HEK293 (cell line): ENCODE data around the gene FRAS1.

Source experiments
- CTCF ChIA-PET: fragments of 350-600 bp; formaldehyde crosslinking; extraction: SDS; loops from one replicate; lab custom pipeline; 2021; ENCODE audit warnings: antibody characterized with exemption; lab: Yijun Ruan, JAX
- POLR2A ChIA-PET: fragments of 300-600 bp; formaldehyde crosslinking; extraction: SDS; loops from one replicate; lab custom pipeline; 2020; ENCODE audit warnings: antibody characterized with exemption, inconsistent platforms; lab: Yijun Ruan, JAX
- H3K27ac ChIP-seq: fragments of 200-500 bp; sonication (Bioruptor generic); 2 replicates; pipeline ENCODE4 v1.5.1; 2014; ENCODE audit warnings: low read depth, low read length, control low read depth, inconsistent platforms; ENCODE audit errors: extremely low read depth
- H3K36me3 ChIP-seq, 2 experiments: fragments of 200-500 bp in 1 of 2; sonication (Bioruptor generic) in 1 of 2; 1 replicate in 1 of 2; 2 replicates in 1 of 2; pipeline ENCODE4 v1.5.1; 2014 to 2017; ENCODE audit warnings: inconsistent platforms in 2 of 2, low read length in 2 of 2; ENCODE audit not compliant: control insufficient read depth in 2 of 2, insufficient read depth in 1 of 2
- H3K4me1 ChIP-seq: fragments of 200-500 bp; sonication (Bioruptor generic); 2 replicates; pipeline ENCODE4 v1.5.1; 2014; ENCODE audit warnings: mild to moderate bottlenecking, low read length, inconsistent platforms; ENCODE audit not compliant: control insufficient read depth, insufficient read depth
- H3K4me3 ChIP-seq: 2 replicates; pipeline ENCODE4 v1.5.1; 2011; ENCODE audit warnings: low read depth, mild to moderate bottlenecking, control low read depth, low read length, moderate library complexity
- H3K9me3 ChIP-seq: fragments of 200-500 bp; sonication (Bioruptor generic); 2 replicates; pipeline ENCODE4 v1.5.1; 2014; ENCODE audit warnings: low read depth, low read length, inconsistent platforms; ENCODE audit not compliant: control insufficient read depth, insufficient read depth
- ATF2 ChIP-seq: fragments of 450-650 bp; formaldehyde crosslinking; IDR thresholded peaks from 2 replicates; pipeline ENCODE4 v1.5.1; 2016; ENCODE audit warnings: missing biosample characterization, missing genetic modification characterization, low read depth
- KLF10 ChIP-seq: fragments of 450-650 bp; IDR thresholded peaks from 2 replicates; pipeline ENCODE4 v1.5.1; 2018; ENCODE audit warnings: missing biosample characterization, mild to moderate bottlenecking, missing genetic modification characterization
- OSR2 ChIP-seq: fragments of 450-650 bp; formaldehyde crosslinking; IDR thresholded peaks from 2 replicates; pipeline ENCODE4 v1.5.1; 2016; ENCODE audit warnings: missing biosample characterization, missing genetic modification characterization
- SALL2 ChIP-seq: fragments of 450-650 bp; formaldehyde crosslinking; IDR thresholded peaks from 2 replicates; pipeline ENCODE4 v1.5.0; 2017; ENCODE audit warnings: missing biosample characterization, mild to moderate bottlenecking, missing genetic modification characterization, borderline replicate concordance
- ZBTB1 ChIP-seq: fragments of 450-650 bp; formaldehyde crosslinking; IDR thresholded peaks from 2 replicates; pipeline ENCODE4 v1.5.1; 2016; ENCODE audit warnings: missing biosample characterization, missing genetic modification characterization
- ZBTB20 ChIP-seq: fragments of 450-650 bp; formaldehyde crosslinking; IDR thresholded peaks from 2 replicates; pipeline ENCODE4 v1.5.1; 2016; ENCODE audit warnings: missing biosample characterization, missing genetic modification characterization
- ZNF148 ChIP-seq: fragments of 450-650 bp; formaldehyde crosslinking; IDR thresholded peaks from 2 replicates; pipeline ENCODE4 v1.5.0; 2017; ENCODE audit warnings: missing biosample characterization, missing genetic modification characterization, borderline replicate concordance
- ZNF18 ChIP-seq: fragments of 450-650 bp; formaldehyde crosslinking; IDR thresholded peaks from 2 replicates; pipeline ENCODE4 v1.5.1; 2016; ENCODE audit warnings: missing biosample characterization, missing genetic modification characterization
- ZNF221 ChIP-seq: fragments of 450-650 bp; formaldehyde crosslinking; IDR thresholded peaks from 2 replicates; pipeline ENCODE4 v1.5.1; 2017; ENCODE audit warnings: missing biosample characterization, missing genetic modification characterization, borderline replicate concordance
- ZNF341 ChIP-seq: fragments of 450-650 bp; formaldehyde crosslinking; IDR thresholded peaks from 2 replicates; pipeline ENCODE4; 2016; ENCODE audit warnings: low read depth, missing biosample characterization, missing genetic modification characterization
- ZNF513 ChIP-seq: fragments of 450-650 bp; IDR thresholded peaks from 2 replicates; pipeline ENCODE4 v1.5.1; 2018; ENCODE audit warnings: missing biosample characterization, missing genetic modification characterization
- ZNF518A ChIP-seq: fragments of 450-650 bp; formaldehyde crosslinking; conservative IDR thresholded peaks from 2 replicates; pipeline ENCODE4 v1.5.1; 2016; ENCODE audit warnings: low read depth, missing biosample characterization, missing genetic modification characterization
- ZNF580 ChIP-seq: fragments of 450-650 bp; formaldehyde crosslinking; IDR thresholded peaks from 2 replicates; pipeline ENCODE4 v1.5.1; 2016; ENCODE audit warnings: missing biosample characterization, missing genetic modification characterization
- ZNF626 ChIP-seq: fragments of 450-650 bp; sonication (Bioruptor Pico); formaldehyde crosslinking; IDR thresholded peaks from 2 replicates; pipeline ENCODE4 v1.5.1; 2018; ENCODE audit warnings: missing biosample characterization, missing genetic modification characterization, inconsistent platforms
- ZNF664 ChIP-seq: fragments of 450-650 bp; formaldehyde crosslinking; IDR thresholded peaks from 2 replicates; pipeline ENCODE4 v1.5.1; 2016; ENCODE audit warnings: missing biosample characterization, missing genetic modification characterization
- ZNF670 ChIP-seq: fragments of 450-650 bp; formaldehyde crosslinking; IDR thresholded peaks from 2 replicates; pipeline ENCODE4 v1.5.1; 2016; ENCODE audit warnings: missing biosample characterization, missing genetic modification characterization, low read depth
- ZNF677 ChIP-seq: fragments of 450-650 bp; IDR thresholded peaks from 2 replicates; pipeline ENCODE4 v1.5.0; 2018; ENCODE audit warnings: missing biosample characterization, mild to moderate bottlenecking, missing genetic modification characterization, moderate library complexity
- ZNF707 ChIP-seq: fragments of 450-650 bp; formaldehyde crosslinking; IDR thresholded peaks from 2 replicates; pipeline ENCODE4 v1.5.1; 2016; ENCODE audit warnings: missing biosample characterization, missing genetic modification characterization
- ZNF747 ChIP-seq: fragments of 450-650 bp; formaldehyde crosslinking; IDR thresholded peaks from 2 replicates; pipeline ENCODE4 v1.5.1; 2016; ENCODE audit warnings: missing biosample characterization, missing genetic modification characterization

Gene FRAS1

GRCh38 chr4:78483811-78484210 is 426.7 kb downstream of the FRAS1 start (continued):
- TF ChIP-seq ZNF518A (tag by site-specific recombination) = no peak
- TF ChIP-seq KLF10 = no peak

- H3K27ac ChIP-seq = no peak overlapping the region
- peaks cover 0 to 12% of the 10 kb centered on the region in 2 experiments; a peak in 1 of 3 replicates for H3K36me3 ChIP-seq
- H3K4me3 ChIP-seq = no peak overlapping the region
- CTCF ChIA-PET = no interaction called here
- no peaks in the 10 kb centered on the region for H3K4me1 ChIP-seq
- TF ChIP-seq ZNF221 (tag by site-specific recombination) = no peak
- no peak for TF ChIP-seq ZNF626 (tag by site-specific recombination)
- no peak for TF ChIP-seq ZBTB20 (tag by site-specific recombination)
- TF ChIP-seq ZNF664 (tag by site-specific recombination) = no peak
- no peak for TF ChIP-seq ZNF580 (tag by site-specific recombination)
- TF ChIP-seq ZNF148 (tag by site-specific recombination) = no peak
- no peak for TF ChIP-seq ZBTB1 (tag by site-specific recombination)
- TF ChIP-seq ZNF18 (tag by site-specific recombination) = no peak
- no peak for TF ChIP-seq ZNF341 (tag by site-specific recombination)
- TF ChIP-seq OSR2 (tag by site-specific recombination) = no peak
- no peak for TF ChIP-seq ZNF747 (tag by site-specific recombination)
- no peaks in the 10 kb centered on the region for H3K9me3 ChIP-seq
- POLR2A ChIA-PET = no interaction called here
Observed at GRCh38 chr4:78484574-78484973, 427.5 kb downstream of the FRAS1 start.

GRCh38 chr4:78493731-78494130 is 436.6 kb downstream of the FRAS1 start:
- TF ChIP-seq SALL2 (tag by site-specific recombination) (no peak), ZNF670 (no peak), ZNF513 (no peak), ZNF707 (no peak), ATF2 (tag by site-specific recombination) (no peak), ZNF677 (tag by site-specific recombination) (no peak), ZNF626 (tag by site-specific recombination) (no peak)
- ChIA-PET CTCF (no interaction called here), POLR2A (no interaction called here)
- H3K9me3 ChIP-seq = no peaks in the 10 kb centered on the region
- no peak overlapping the region for H3K4me3 ChIP-seq
- H3K4me1 ChIP-seq = no peaks in the 10 kb centered on the region
- H3K27ac ChIP-seq = no peak overlapping the region
- H3K36me3 ChIP-seq = peaks cover 0 to under 1% of the 10 kb centered on the region in 2 experiments; a peak in 2 of 3 replicates
